A549 (cell line): Measurements from ENCODE around the gene PBX4.

Experiments used
- CHD2 ChIP-seq: fragments of 150-350 bp; IDR thresholded peaks from 2 replicates; pipeline ENCODE4 v1.6.1; 2014; ENCODE audit warnings: low read length; ENCODE audit not compliant: partially characterized antibody
- CHD4 ChIP-seq: fragments of 200-600 bp; sonication (generic); IDR thresholded peaks from 2 replicates; pipeline ENCODE4 v1.6.1; 2016; ENCODE audit warnings: antibody characterized with exemption, mild to moderate bottlenecking, borderline replicate concordance
- EP300 ChIP-seq, 2 experiments: fragments of >200 bp; sonication (Bioruptor Twin); formaldehyde crosslinking; IDR thresholded peaks; 2 replicates in 1 of 2; 3 replicates in 1 of 2; pipeline ENCODE4 v1.6.1; 2016 to 2017
- HOXA7 ChIP-seq: fragments of 250-450 bp; sonication (Bioruptor Pico); IDR thresholded peaks from 2 replicates; pipeline ENCODE4 v1.5.0; 2020; ENCODE audit warnings: mild to moderate bottlenecking, moderate library complexity
- MYC ChIP-seq: IDR thresholded peaks from 2 replicates; pipeline ENCODE4 v1.6.1; 2012; ENCODE audit warnings: mild to moderate bottlenecking, inconsistent platforms, low read length, improper control_type of control experiment, borderline replicate concordance
- POLR2A ChIP-seq: IDR thresholded peaks from 2 replicates; pipeline ENCODE4 v1.6.1; 2012; ENCODE audit warnings: mild to moderate bottlenecking, low read length
- POLR2AphosphoS2 ChIP-seq: conservative IDR thresholded peaks from 2 replicates; pipeline ENCODE4 v1.6.1; 2012; ENCODE audit warnings: low read length, improper control_type of control experiment, inconsistent platforms
- REST ChIP-seq: fragments of 200-600 bp; sonication (generic); IDR thresholded peaks from 2 replicates; pipeline ENCODE4 v1.6.1; 2016; ENCODE audit warnings: antibody characterized with exemption, mild to moderate bottlenecking, moderate library complexity
- SREBF2 ChIP-seq: fragments of 450-650 bp; IDR thresholded peaks from 2 replicates; pipeline ENCODE4 v1.6.1; 2014; ENCODE audit warnings: mild to moderate bottlenecking, moderate library complexity
- USF2 ChIP-seq: fragments of 450-650 bp; IDR thresholded peaks from 2 replicates; pipeline ENCODE4 v1.6.1; 2014; ENCODE audit warnings: antibody characterized with exemption
- TF ChIP-seq, protein P1 (sequence below): IDR thresholded peaks from 2 replicates; pipeline ENCODE4 v1.6.1; 2012; ENCODE audit warnings: low read depth, borderline replicate concordance
- TF ChIP-seq, protein P2 (sequence below): fragments of >200 bp; sonication (Bioruptor Twin); formaldehyde crosslinking; IDR thresholded peaks from 3 replicates; pipeline ENCODE4 v1.5.1; 2016
- TF ChIP-seq, protein P3 (sequence below): IDR thresholded peaks from 2 replicates; pipeline ENCODE4 v1.6.1; 2012
- TF ChIP-seq, protein P4 (sequence below): fragments of 250-450 bp; sonication (Bioruptor Pico); IDR thresholded peaks from 2 replicates; pipeline ENCODE4 v1.5.0; 2021; ENCODE audit warnings: mild to moderate bottlenecking, moderate library complexity, borderline replicate concordance

GRCh38 chr19:19579533-19580361 is 38.7 kb downstream of the PBX4 start:
- TF ChIP-seq CHD4 (no peak), POLR2A (no peak), SREBF2 (no peak), CHD2 (no peak), EP300 (IDR thresholded peaks at IDR 0.05) (no peak), POLR2AphosphoS2 (no peak), HOXA7 (CRISPR knock-in tag) (no peak), MYC (no peak), REST (no peak), USF2 (no peak)
- TF ChIP-seq, protein P1, sequence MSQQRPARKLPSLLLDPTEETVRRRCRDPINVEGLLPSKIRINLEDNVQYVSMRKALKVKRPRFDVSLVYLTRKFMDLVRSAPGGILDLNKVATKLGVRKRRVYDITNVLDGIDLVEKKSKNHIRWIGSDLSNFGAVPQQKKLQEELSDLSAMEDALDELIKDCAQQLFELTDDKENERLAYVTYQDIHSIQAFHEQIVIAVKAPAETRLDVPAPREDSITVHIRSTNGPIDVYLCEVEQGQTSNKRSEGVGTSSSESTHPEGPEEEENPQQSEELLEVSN = no peak
- TF ChIP-seq, protein P2, sequence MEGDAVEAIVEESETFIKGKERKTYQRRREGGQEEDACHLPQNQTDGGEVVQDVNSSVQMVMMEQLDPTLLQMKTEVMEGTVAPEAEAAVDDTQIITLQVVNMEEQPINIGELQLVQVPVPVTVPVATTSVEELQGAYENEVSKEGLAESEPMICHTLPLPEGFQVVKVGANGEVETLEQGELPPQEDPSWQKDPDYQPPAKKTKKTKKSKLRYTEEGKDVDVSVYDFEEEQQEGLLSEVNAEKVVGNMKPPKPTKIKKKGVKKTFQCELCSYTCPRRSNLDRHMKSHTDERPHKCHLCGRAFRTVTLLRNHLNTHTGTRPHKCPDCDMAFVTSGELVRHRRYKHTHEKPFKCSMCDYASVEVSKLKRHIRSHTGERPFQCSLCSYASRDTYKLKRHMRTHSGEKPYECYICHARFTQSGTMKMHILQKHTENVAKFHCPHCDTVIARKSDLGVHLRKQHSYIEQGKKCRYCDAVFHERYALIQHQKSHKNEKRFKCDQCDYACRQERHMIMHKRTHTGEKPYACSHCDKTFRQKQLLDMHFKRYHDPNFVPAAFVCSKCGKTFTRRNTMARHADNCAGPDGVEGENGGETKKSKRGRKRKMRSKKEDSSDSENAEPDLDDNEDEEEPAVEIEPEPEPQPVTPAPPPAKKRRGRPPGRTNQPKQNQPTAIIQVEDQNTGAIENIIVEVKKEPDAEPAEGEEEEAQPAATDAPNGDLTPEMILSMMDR = no peak
- TF ChIP-seq, protein P3, sequence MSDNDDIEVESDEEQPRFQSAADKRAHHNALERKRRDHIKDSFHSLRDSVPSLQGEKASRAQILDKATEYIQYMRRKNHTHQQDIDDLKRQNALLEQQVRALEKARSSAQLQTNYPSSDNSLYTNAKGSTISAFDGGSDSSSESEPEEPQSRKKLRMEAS = no peak
- TF ChIP-seq, protein P4, sequence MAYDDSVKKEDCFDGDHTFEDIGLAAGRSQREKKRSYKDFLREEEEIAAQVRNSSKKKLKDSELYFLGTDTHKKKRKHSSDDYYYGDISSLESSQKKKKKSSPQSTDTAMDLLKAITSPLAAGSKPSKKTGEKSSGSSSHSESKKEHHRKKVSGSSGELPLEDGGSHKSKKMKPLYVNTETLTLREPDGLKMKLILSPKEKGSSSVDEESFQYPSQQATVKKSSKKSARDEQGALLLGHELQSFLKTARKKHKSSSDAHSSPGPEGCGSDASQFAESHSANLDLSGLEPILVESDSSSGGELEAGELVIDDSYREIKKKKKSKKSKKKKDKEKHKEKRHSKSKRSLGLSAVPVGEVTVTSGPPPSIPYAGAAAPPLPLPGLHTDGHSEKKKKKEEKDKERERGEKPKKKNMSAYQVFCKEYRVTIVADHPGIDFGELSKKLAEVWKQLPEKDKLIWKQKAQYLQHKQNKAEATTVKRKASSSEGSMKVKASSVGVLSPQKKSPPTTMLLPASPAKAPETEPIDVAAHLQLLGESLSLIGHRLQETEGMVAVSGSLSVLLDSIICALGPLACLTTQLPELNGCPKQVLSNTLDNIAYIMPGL = no peak
